HepG2 (cell line): ENCODE results near the gene CCDC9B.

Experiments used
- CAMTA2 ChIP-seq: sonication (generic); formaldehyde crosslinking; IDR thresholded peaks from 2 replicates; pipeline ENCODE4 v1.4.0; 2020; ENCODE audit warnings: mild to moderate bottlenecking, missing genetic modification reagents, borderline replicate concordance
- ESRRA ChIP-seq: sonication (generic); formaldehyde crosslinking; IDR thresholded peaks from 2 replicates; pipeline ENCODE4 v1.5.1; 2020; ENCODE audit warnings: mild to moderate bottlenecking, low read depth, missing genetic modification reagents
- HDAC1 ChIP-seq: sonication (generic); formaldehyde crosslinking; IDR thresholded peaks from 2 replicates; pipeline ENCODE4 v1.5.1; 2020; ENCODE audit warnings: mild to moderate bottlenecking, missing genetic modification reagents
- POLR2A ChIP-seq, 2 experiments: IDR thresholded peaks; 2 replicates each; pipeline ENCODE4 v1.6.1; 2011; ENCODE audit warnings: low read depth in 2 of 2, low read length in 2 of 2, mild to moderate bottlenecking in 1 of 2, moderate library complexity in 1 of 2; ENCODE audit not compliant: insufficient read depth in 1 of 2
- SMAD3 ChIP-seq: sonication (generic); formaldehyde crosslinking; IDR thresholded peaks from 2 replicates; pipeline ENCODE4 v1.4.0; 2020; ENCODE audit warnings: missing genetic modification reagents
- SP1 ChIP-seq, 2 experiments: fragments of 450-650 bp in 1 of 2; sonication (generic) in 1 of 2; formaldehyde crosslinking in 1 of 2; IDR thresholded peaks; 2 replicates each; pipeline versions ENCODE4 v1.4.0 to v1.6.1; 2016 to 2020; ENCODE audit warnings: missing genetic modification reagents in 1 of 2
- TBP ChIP-seq: sonication (generic); formaldehyde crosslinking; IDR thresholded peaks from 2 replicates; pipeline ENCODE4 v1.5.0; 2020; ENCODE audit warnings: missing genetic modification reagents
- ZBTB33 ChIP-seq: sonication (generic); formaldehyde crosslinking; IDR thresholded peaks from 2 replicates; pipeline ENCODE4 v1.4.0; 2020; ENCODE audit warnings: missing genetic modification reagents
- ZFP36 ChIP-seq: fragments of 150-350 bp; IDR thresholded peaks from 2 replicates; pipeline ENCODE4 v1.6.1; 2018; ENCODE audit warnings: borderline replicate concordance, low read length, low read depth; ENCODE audit not compliant: partially characterized antibody
- ZNF207 ChIP-seq: fragments of 450-650 bp; IDR thresholded peaks from 2 replicates; pipeline ENCODE4 v1.6.1; 2016; ENCODE audit warnings: antibody characterized with exemption, borderline replicate concordance
- ZNF530 ChIP-seq: sonication (generic); formaldehyde crosslinking; IDR thresholded peaks from 2 replicates; pipeline ENCODE4 v1.5.0; 2020; ENCODE audit warnings: low read depth, mild to moderate bottlenecking, missing genetic modification reagents
- ZNF546 ChIP-seq: sonication (generic); formaldehyde crosslinking; conservative IDR thresholded peaks from 2 replicates; pipeline ENCODE4 v1.8.1; 2023; ENCODE audit warnings: mild to moderate bottlenecking, missing genetic modification reagents
- ZNF670 ChIP-seq: sonication (generic); formaldehyde crosslinking; IDR thresholded peaks from 2 replicates; pipeline ENCODE4 v1.8.0; 2022; ENCODE audit warnings: mild to moderate bottlenecking, missing genetic modification reagents, borderline replicate concordance
- TF ChIP-seq, protein P1 (sequence below): sonication (generic); formaldehyde crosslinking; IDR thresholded peaks from 2 replicates; pipeline ENCODE4 v1.5.0; 2020; ENCODE audit warnings: mild to moderate bottlenecking, missing genetic modification reagents, moderate library complexity

GRCh38 chr15:40372981-40373380 is 32.2 kb upstream of the CCDC9B start:
- TF ChIP-seq ZNF670 (no peak), ZNF530 (CRISPR knock-in tag) (no peak), ESRRA (CRISPR knock-in tag) (no peak), ZBTB33 (CRISPR knock-in tag) (no peak), SP1 (IDR thresholded peaks at IDR 0.05) (no peak), SP1 (CRISPR knock-in tag; IDR thresholded peaks at IDR 0.05) (no peak), HDAC1 (CRISPR knock-in tag) (no peak), SMAD3 (CRISPR knock-in tag) (no peak), ZNF546 (CRISPR knock-in tag) (no peak), CAMTA2 (CRISPR knock-in tag) (no peak), POLR2A (IDR thresholded peaks at IDR 0.05; ENCODE audit: insufficient read depth in 1 of 2, low read depth in 2 of 2, low read length in 2 of 2) (no peak), ZFP36 (no peak), TBP (no peak), ZNF207 (no peak)
- TF ChIP-seq, protein P1, sequence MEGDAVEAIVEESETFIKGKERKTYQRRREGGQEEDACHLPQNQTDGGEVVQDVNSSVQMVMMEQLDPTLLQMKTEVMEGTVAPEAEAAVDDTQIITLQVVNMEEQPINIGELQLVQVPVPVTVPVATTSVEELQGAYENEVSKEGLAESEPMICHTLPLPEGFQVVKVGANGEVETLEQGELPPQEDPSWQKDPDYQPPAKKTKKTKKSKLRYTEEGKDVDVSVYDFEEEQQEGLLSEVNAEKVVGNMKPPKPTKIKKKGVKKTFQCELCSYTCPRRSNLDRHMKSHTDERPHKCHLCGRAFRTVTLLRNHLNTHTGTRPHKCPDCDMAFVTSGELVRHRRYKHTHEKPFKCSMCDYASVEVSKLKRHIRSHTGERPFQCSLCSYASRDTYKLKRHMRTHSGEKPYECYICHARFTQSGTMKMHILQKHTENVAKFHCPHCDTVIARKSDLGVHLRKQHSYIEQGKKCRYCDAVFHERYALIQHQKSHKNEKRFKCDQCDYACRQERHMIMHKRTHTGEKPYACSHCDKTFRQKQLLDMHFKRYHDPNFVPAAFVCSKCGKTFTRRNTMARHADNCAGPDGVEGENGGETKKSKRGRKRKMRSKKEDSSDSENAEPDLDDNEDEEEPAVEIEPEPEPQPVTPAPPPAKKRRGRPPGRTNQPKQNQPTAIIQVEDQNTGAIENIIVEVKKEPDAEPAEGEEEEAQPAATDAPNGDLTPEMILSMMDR = no peak
